Activated naive CD8-positive, alpha-beta T cell treated with anti-CD3 and anti-CD28 coated beads, Interleukin-2, amount 50 U/mL, for 24 hours (primary cell): ENCODE results near the gene CAMKMT.

ENCODE experiments used
- ATAC-seq: fragments of 150-1000 bp; cut with Tn5 transposase; one replicate; pipeline ENCODE4 v1.10.0; 2021
- DNase-seq: peaks from one replicate; pipeline ENCODE4 v3.0.0; 2021
- H3K27ac Mint-ChIP-seq: one replicate; pipeline ENCODE4 v1.8.0; 2021; ENCODE audit warnings: mild to moderate bottlenecking, mixed read lengths
- H3K27me3 Mint-ChIP-seq: one replicate; pipeline ENCODE4 v1.8.0; 2021; ENCODE audit warnings: mixed read lengths
- H3K36me3 Mint-ChIP-seq: one replicate; pipeline ENCODE4 v1.8.0; 2021; ENCODE audit warnings: low read depth, mixed read lengths
- H3K4me1 Mint-ChIP-seq: one replicate; pipeline ENCODE4 v1.8.0; 2021; ENCODE audit warnings: mixed read lengths
- H3K4me3 Mint-ChIP-seq: one replicate; pipeline ENCODE4 v1.8.0; 2021; ENCODE audit warnings: mild to moderate bottlenecking, moderate library complexity, mixed read lengths
- H3K9me3 Mint-ChIP-seq: one replicate; pipeline ENCODE4 v1.8.0; 2021; ENCODE audit warnings: mixed read lengths

The CAMKMT gene

GRCh38 chr2:44707945-44708660, 346.4 kb downstream of the CAMKMT start:
- DNase-seq (no peak), ATAC-seq (no peak)
- Mint-ChIP-seq H3K4me3 (peak overlapping the region; percentile 33), H3K27me3 (no peaks in the 10 kb centered on the region), H3K36me3 (peaks cover 4% of the 10 kb centered on the region), H3K27ac (peak overlapping the region; percentile 5), H3K4me1 (peaks cover 9% of the 10 kb centered on the region), H3K9me3 (no peaks in the 10 kb centered on the region)

- Mint-ChIP-seq H3K27ac (peak overlapping the region; percentile 5), H3K9me3 (no peaks in the 10 kb centered on the region), H3K4me3 (peak overlapping the region; percentile 33), H3K4me1 (peaks cover 13% of the 10 kb centered on the region), H3K36me3 (peaks cover 4% of the 10 kb centered on the region), H3K27me3 (no peaks in the 10 kb centered on the region)
- ATAC-seq (no peak), DNase-seq (no peak)
These were observed 346.9 kb downstream of the CAMKMT start for GRCh38 chr2:44708661-44709000.

GRCh38 chr2:44713170-44713569, 351.4 kb downstream of the CAMKMT start:
- ATAC-seq: no peak
- H3K36me3 Mint-ChIP-seq: no peaks in the 10 kb centered on the region
- peaks cover 19% of the 10 kb centered on the region for H3K4me1 Mint-ChIP-seq
- DNase-seq: peak; percentile 5
- no peak overlapping the region for H3K27ac Mint-ChIP-seq
- H3K27me3 Mint-ChIP-seq: no peaks in the 10 kb centered on the region
- H3K4me3 Mint-ChIP-seq: no peak overlapping the region
- H3K9me3 Mint-ChIP-seq: no peaks in the 10 kb centered on the region

- Mint-ChIP-seq H3K9me3 (no peaks in the 10 kb centered on the region), H3K36me3 (no peaks in the 10 kb centered on the region), H3K27ac (no peak overlapping the region), H3K4me3 (no peak overlapping the region), H3K4me1 (peaks cover 14% of the 10 kb centered on the region), H3K27me3 (no peaks in the 10 kb centered on the region)
- no peak for ATAC-seq
- no peak for DNase-seq
These were observed 353.9 kb downstream of the CAMKMT start for GRCh38 chr2:44715671-44716081.

GRCh38 chr2:44716131-44716530, 354.4 kb downstream of the CAMKMT start:
- no peaks in the 10 kb centered on the region for H3K36me3 Mint-ChIP-seq
- H3K27me3 Mint-ChIP-seq: no peaks in the 10 kb centered on the region
- H3K27ac Mint-ChIP-seq: no peak overlapping the region
- no peaks in the 10 kb centered on the region for H3K9me3 Mint-ChIP-seq
- DNase-seq (no peak), ATAC-seq (no peak)
- peaks cover 14% of the 10 kb centered on the region for H3K4me1 Mint-ChIP-seq
- no peak overlapping the region for H3K4me3 Mint-ChIP-seq

- Mint-ChIP-seq H3K4me1 (peaks cover 9% of the 10 kb centered on the region), H3K36me3 (no peaks in the 10 kb centered on the region), H3K4me3 (no peak overlapping the region), H3K27me3 (no peaks in the 10 kb centered on the region), H3K27ac (no peak overlapping the region), H3K9me3 (no peaks in the 10 kb centered on the region)
- ATAC-seq (no peak), DNase-seq (no peak)
These were observed 356.7 kb downstream of the CAMKMT start for GRCh38 chr2:44718431-44718830.

- Mint-ChIP-seq H3K4me3 (no peak overlapping the region), H3K4me1 (peaks cover 3% of the 10 kb centered on the region), H3K36me3 (no peaks in the 10 kb centered on the region), H3K27me3 (no peaks in the 10 kb centered on the region), H3K9me3 (no peaks in the 10 kb centered on the region), H3K27ac (no peak overlapping the region)
- DNase-seq (no peak), ATAC-seq (no peak)
These were observed 357.8 kb downstream of the CAMKMT start for GRCh38 chr2:44719562-44719961.

GRCh38 chr2:44722026-44722625, 360.4 kb downstream of the CAMKMT start:
- Mint-ChIP-seq H3K4me3 (no peak overlapping the region), H3K4me1 (no peaks in the 10 kb centered on the region), H3K27ac (no peak overlapping the region), H3K36me3 (no peaks in the 10 kb centered on the region), H3K27me3 (no peaks in the 10 kb centered on the region), H3K9me3 (no peaks in the 10 kb centered on the region)
- DNase-seq (no peak), ATAC-seq (no peak)

GRCh38 chr2:44723921-44724320, 362.2 kb downstream of the CAMKMT start:
- no peak for ATAC-seq
- Mint-ChIP-seq H3K4me1 (no peaks in the 10 kb centered on the region), H3K9me3 (no peaks in the 10 kb centered on the region), H3K36me3 (no peaks in the 10 kb centered on the region), H3K27me3 (no peaks in the 10 kb centered on the region), H3K27ac (no peak overlapping the region), H3K4me3 (no peak overlapping the region)
- DNase-seq: no peak

- Mint-ChIP-seq H3K36me3 (peaks cover 5% of the 10 kb centered on the region), H3K4me1 (no peaks in the 10 kb centered on the region), H3K9me3 (peaks cover 7% of the 10 kb centered on the region), H3K4me3 (no peak overlapping the region), H3K27me3 (no peaks in the 10 kb centered on the region), H3K27ac (no peak overlapping the region)
- ATAC-seq: no peak
- no peak for DNase-seq
These were observed 368.8 kb downstream of the CAMKMT start for GRCh38 chr2:44730593-44730992.

- DNase-seq (no peak), ATAC-seq (no peak)
- Mint-ChIP-seq H3K27ac (no peak overlapping the region), H3K9me3 (peaks cover 15% of the 10 kb centered on the region), H3K4me1 (no peaks in the 10 kb centered on the region), H3K36me3 (peaks cover 10% of the 10 kb centered on the region), H3K4me3 (no peak overlapping the region), H3K27me3 (no peaks in the 10 kb centered on the region)
These were observed 369.8 kb downstream of the CAMKMT start for GRCh38 chr2:44731505-44731904.

- Mint-ChIP-seq H3K36me3 (peaks cover 17% of the 10 kb centered on the region), H3K27ac (no peak overlapping the region), H3K4me1 (no peaks in the 10 kb centered on the region), H3K27me3 (no peaks in the 10 kb centered on the region), H3K4me3 (no peak overlapping the region), H3K9me3 (peaks cover 27% of the 10 kb centered on the region)
- DNase-seq (no peak), ATAC-seq (no peak)
These were observed 374.7 kb downstream of the CAMKMT start for GRCh38 chr2:44736270-44736942.

GRCh38 chr2:44740678-44741077, 378.9 kb downstream of the CAMKMT start:
- ATAC-seq (no peak), DNase-seq (no peak)
- no peak overlapping the region for H3K4me3 Mint-ChIP-seq
- peaks cover 20% of the 10 kb centered on the region for H3K9me3 Mint-ChIP-seq
- H3K27ac Mint-ChIP-seq: no peak overlapping the region
- no peaks in the 10 kb centered on the region for H3K27me3 Mint-ChIP-seq
- no peaks in the 10 kb centered on the region for H3K4me1 Mint-ChIP-seq
- H3K36me3 Mint-ChIP-seq: peaks cover 17% of the 10 kb centered on the region

GRCh38 chr2:44741507-44741906, 379.8 kb downstream of the CAMKMT start:
- Mint-ChIP-seq H3K4me1 (no peaks in the 10 kb centered on the region), H3K27ac (no peak overlapping the region), H3K36me3 (peaks cover 12% of the 10 kb centered on the region), H3K27me3 (no peaks in the 10 kb centered on the region), H3K4me3 (no peak overlapping the region), H3K9me3 (peaks cover 11% of the 10 kb centered on the region)
- no peak for ATAC-seq
- no peak for DNase-seq

GRCh38 chr2:44742057-44742456, 380.3 kb downstream of the CAMKMT start:
- Mint-ChIP-seq H3K4me1 (no peaks in the 10 kb centered on the region), H3K4me3 (no peak overlapping the region), H3K27me3 (no peaks in the 10 kb centered on the region), H3K36me3 (peaks cover 6% of the 10 kb centered on the region), H3K9me3 (peaks cover 6% of the 10 kb centered on the region), H3K27ac (no peak overlapping the region)
- no peak for ATAC-seq
- no peak for DNase-seq
